NCI-H2227 treated with DMSO at 0.1 percent for 48 hours (cell line): ENCODE results near the gene OSTM1.

ENCODE experiments used
- DNase-seq: peaks from one replicate; lab custom pipeline; 2025; lab: John Stamatoyannopoulos, UW

The OSTM1 gene

DNA sequence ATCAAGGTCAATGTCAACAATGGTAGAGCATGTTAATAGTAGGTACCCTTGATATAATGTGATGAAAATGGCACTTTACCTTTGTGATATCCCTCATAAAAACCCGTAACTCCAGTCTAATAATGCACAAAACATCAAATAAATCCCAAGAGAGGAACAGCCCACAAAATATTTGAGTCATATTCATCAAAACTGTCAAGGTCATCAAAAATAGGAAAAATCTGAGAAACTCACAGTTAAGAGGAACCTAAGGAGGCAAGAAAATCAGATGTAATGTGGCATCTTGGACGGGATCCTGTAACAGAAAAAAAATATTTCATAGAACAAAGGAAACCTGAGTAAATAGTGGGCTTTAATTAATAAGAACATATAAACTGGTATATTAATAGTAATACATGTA, 25.5 kb upstream of the OSTM1 start:
- no peak for DNase-seq

DNA sequence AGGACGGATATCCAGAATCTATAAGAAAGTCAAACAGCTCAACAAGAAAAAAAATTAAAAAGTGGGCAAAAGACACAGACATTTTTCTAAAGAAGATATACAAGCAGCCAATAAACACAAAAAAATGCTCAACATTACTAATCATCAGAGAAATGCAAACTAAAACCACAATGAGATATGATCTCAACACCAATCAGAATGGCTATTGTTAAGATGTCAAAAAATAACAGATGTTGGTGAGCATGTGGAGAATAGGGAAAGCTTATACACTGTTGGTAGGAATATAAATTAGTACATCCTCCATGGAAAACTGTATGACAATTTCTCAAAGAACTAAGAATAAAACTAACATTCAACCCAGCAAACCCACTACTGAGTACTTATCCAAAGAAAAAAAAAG, 23.3 kb upstream of the OSTM1 start:
- no peak for DNase-seq

DNA sequence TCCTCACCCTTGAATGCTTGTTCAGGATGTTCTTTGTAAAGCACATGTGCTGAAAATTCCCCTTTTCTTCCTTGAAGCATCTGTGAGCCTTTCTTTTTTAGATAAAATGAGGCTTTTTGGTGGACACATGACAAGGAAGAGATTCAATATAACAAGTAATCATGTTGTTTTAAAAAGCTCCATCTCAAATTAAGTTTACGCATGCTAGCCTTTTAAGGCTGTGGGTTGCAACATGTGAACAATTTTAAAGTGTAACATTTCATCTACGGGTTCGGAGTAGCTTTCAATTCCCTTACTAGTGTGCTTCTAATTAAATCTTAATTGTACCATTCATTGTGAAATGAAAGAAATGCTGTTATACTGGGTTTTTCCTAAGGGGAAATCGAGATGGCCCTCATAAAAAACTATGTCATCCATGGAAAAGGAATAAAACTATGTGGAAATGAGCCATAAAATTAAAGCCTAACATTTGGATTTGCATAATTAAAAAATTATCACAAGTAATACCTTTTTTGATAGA, 19.3 kb upstream of the OSTM1 start:
- no peak for DNase-seq

DNA sequence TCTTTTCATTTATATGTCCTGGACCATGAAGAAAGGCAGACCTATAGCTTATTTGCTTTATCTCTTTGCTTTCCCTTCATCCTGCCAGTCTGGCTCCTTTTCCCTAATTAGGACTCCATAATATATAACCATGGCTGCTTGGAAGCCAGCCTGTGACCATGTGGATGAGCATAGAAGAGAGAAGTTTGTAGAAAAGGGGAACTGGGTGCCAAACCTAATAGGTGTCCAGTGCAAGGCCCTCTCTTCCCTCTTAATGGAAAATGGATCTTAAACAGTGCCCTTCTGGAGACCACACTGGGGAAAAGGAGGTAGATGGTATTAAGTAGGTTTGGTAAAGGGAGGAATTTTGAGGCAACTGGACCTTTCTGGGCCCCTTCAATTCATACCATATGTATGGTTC, 16.7 kb upstream of the OSTM1 start:
- no peak for DNase-seq

DNA sequence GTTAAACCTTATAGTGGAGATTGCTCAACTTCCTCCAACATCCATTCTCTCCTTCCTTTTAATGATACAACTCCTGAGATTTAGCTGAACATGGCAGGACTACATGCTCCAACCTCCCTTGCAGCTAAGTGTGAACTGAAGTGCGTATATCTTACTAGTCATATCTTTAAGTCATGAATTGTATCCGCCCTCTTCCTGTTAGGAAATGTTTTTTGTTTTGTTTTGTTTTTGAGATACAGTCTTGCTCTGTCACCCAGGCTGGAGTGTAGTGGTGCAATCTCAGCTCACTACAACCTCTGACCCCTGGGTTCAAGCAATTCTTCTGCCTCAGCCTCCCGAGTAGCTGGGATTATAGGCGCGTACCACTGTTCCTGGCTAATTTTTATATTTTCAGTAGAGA, 8.8 kb upstream of the OSTM1 start:
- no peak for DNase-seq

DNA sequence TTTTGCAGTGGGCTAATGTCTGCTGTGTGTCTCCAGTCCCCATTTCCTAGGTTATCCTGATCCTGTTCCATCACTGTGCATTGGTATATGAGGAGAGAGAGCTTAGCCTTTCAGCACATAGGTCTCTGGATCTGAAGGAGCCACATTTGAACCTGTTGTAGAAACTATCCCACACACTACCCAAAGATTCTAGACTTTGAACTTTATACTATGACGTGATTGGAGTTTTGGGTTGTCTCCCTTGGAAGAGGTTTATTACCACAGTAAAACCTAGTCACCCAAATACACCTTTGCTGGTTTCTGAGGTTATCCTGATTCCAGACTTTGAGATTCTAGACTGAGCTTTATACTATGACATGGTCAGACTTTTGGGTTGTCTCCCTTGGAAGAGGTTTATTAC, 8.0 kb upstream of the OSTM1 start:
- DNase-seq = no peak

DNA sequence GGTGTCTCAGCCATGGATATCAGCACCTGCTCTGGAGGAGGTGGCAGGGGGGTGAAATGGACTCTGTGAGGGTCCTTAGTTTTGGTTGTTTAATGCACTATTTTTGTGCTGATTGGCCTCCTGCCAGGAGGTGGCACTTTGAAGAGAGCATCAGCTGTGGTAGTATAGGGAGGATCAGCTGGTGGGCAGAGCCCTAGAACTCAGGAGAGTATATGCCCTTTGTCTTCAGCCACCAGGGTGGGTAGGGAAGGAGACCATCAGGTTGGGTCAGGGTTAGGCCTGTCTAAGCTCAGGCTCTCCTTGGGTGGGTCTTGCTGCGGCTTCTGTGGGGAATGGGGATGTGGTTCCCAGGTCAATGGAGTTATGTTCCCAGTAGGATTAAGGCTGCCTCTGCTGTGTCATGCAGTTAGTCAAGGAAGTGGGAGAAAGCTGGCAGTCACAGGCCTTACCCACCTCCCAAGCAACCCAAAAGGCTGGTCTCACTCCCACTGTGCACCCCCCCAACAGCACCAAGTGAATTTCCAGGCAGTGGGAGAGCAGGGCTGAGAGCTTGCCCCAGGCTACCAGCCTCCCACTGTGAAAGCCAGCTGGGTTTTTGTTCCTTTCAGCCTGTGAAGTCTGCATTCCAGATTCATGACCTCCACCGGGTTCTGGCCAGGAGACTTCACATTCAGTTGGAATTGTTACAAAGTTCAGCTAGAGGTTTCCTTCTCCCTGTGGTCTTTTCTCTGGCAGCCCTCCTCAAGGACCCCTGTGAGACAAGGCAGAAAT, 5.7 kb upstream of the OSTM1 start:
- DNase-seq = no peak

DNA sequence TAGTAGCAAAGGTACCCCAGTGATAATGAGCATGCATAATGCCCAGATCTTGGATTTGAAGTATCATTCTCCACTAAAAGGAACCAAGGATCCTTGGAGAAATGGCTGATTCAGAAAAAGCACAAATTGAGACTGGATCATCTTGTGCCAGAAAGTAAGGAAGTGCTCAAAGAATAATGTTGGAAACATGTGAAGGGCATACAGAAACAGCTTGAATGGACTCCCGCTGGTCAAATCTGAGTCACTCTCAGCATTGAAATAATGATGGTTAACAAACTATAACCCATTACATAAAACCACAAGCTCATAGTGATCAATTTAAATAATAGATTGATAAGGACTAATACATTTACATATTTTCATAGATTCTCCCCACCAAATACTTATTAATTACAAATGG, 3.6 kb upstream of the OSTM1 start:
- no peak for DNase-seq

DNA sequence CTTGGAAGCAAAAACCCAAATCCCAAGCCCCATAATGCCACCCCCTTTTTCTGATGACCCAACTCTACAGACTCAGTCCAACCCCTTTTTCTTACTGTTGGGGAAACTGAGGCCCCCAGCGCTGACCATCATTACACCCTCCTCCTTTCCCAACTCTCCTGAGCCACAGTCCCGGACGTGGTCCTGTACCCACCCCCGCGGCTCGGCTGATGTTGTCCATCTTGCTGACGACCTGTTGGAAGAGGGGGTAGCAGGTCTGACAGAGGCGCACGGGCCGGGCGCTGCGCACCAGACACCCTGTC, 533 bp downstream of the OSTM1 start:
- no peak for DNase-seq

DNA sequence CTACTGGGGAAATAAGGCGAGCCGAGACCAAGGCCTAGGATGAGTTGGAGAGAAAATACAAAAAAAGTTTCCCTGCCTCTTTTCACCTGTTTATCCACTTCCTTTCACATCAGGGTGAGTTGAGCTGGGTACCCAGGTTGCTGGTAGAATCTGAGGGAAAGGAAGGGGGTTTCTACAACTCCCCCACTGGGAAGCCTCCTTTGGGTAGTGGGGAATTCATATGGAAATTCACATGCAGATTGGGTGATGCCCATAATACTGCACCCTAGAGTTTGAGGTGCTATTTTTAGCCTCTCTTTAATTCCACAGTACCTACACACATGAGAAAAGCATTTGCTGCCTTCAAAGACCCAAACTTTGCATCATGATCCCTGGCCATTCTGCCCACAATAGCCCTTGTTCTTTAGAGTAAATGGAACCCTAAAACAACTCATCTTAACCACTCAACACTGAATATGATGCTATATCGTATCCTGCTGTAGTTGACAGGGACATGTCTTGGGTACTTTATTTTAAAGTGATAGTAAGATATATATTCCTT, 2.7 kb downstream of the OSTM1 start:
- DNase-seq = no peak

DNA sequence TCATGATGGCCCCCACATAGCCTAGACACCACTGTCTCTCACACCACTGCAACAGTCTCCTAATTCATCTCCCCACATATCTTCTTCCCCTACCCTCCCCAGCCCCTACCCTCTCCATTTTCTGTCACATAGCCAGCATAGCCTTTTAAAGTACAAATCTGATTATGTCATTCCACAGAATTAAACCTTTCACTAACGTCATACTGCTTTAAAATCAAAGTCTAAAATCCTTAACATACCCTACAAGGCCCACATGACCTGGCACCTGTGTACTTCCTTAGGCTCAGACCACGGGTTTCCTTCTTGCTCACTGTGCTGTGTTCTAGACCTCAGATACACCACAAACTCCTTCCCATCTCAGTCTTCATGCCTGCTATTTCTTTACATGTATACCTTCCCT, 5.9 kb downstream of the OSTM1 start:
- no peak for DNase-seq

DNA sequence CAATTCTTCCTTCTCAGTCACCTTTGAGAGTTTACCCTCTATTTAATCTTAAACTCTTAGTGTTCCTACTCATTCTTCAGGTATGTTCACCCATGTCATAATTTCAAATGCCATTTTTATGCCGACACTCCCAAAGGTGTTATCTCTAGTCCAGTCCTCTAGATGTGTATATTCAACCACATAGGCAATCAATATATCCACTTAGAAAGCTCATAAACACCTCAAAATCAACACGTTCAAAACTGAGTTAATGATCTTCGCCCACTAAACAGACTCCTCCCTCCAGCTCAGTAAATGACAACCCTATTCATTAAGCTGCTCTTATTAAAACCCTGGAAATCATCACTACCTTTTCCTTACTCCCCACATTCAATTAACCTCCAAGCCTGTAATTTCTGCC, 6.4 kb downstream of the OSTM1 start:
- DNase-seq = no peak

DNA sequence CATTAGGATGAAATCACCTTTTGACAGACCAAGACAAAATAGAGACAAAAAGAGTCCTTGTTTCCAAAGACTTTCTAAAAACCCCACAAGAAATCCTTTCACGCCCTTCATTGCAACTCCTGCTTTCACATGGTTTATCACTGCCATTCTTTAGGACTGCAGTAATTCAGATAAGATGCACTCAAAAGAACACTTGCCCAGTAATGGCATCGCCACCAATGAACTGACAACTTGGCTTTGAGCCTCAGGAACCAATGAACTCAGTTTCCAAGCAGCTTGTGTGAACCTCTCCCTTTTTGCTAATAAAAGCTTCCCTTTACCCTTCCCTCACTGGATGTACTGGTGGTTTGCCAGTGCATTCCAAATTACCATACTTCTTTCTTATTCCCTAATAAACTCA, 21.8 kb downstream of the OSTM1 start:
- no peak for DNase-seq

DNA sequence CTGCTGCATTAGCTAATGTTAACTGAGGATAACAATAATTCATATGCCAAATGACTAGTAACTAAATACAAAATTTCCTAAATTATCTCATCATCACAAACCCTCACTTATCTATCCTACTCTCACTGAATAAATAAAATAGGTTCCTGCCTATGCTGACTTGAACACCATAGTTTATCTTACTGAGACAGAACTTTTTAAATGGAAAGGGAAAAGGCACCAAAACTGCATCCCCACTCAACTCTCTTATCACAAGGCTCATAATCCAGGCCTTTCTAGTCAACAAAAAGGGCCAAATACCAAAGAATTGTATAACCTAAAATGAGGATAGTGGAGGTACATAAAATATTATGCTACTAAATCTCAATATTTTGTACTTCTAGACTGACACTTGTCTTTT, 23.1 kb downstream of the OSTM1 start:
- DNase-seq = no peak

DNA sequence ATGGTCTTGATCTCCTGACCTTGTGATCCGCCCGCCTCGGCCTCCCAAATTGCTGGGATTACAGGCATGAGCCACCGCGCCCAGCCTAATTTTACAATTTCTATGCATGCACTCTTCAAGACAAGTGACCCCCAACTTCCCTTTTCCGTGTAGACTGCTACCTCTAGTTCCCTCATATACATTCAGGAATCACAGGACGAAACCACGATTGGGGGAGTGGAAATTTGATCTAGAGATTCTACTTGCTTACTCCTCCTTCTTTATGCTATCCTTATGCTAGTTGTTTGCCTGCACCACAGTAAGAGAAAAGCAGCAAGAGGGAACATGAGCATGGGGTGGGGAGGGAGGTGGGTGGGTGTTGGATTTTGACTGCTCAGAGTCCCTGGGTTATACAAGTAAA, 34.9 kb downstream of the OSTM1 start:
- no peak for DNase-seq

DNA sequence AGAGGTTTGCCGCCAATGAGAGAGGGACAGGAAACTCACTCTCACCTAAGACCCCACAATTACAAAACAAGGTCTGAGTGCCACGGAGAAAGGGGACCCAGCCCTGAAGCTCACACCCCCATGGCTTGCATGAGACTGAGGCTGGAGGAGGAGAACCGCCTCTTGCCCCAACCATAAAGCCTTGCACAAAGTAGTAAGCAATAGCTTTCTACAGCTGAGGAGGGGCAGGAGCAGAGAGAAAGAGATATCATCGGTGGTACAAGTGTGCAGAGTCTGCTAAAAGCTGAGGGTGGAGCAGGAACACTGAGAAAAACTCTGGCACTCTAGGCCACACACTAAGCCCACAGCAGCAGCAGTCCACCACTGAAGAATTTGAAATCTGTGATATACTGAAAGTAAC, 37.7 kb downstream of the OSTM1 start:
- no peak for DNase-seq

DNA sequence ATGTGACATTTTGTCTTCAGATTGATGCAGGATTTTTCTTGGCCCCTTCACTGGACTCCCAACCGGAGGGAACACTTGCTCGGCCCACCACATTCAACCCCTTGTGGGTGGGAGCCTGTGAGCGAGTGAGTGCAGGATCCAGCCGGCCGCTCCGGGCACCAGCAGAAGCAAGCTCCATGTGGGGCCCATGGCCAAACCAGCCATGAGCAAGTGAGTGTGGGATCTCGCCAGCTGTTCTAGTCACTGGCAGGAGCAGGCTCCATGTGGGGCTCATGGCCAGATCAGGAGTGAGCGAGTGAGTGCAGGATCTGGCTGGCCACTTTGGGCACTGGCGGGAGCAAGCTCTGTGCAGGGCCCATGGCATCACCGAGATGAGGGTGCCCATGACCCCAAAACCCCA, 42.6 kb downstream of the OSTM1 start:
- no peak for DNase-seq

DNA sequence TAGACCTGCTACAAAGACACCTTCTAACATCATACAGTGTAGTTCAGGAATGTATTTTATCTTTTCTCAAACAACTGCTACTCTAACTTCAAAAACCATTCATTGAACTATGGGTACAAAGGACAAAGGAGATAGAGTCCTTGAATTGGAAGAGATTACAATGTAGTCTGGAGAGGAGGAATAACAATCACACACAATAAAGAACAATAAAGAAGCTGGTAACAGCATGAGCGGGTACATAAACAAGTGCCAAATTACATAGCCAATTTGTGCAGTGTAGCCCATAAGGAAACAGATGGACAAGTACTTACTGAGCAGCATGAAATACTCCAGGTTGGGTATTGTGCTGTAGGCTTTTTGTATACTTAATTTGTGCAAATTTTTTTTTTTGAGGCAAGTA, 44.3 kb downstream of the OSTM1 start:
- peak; percentile 52 for DNase-seq

DNA sequence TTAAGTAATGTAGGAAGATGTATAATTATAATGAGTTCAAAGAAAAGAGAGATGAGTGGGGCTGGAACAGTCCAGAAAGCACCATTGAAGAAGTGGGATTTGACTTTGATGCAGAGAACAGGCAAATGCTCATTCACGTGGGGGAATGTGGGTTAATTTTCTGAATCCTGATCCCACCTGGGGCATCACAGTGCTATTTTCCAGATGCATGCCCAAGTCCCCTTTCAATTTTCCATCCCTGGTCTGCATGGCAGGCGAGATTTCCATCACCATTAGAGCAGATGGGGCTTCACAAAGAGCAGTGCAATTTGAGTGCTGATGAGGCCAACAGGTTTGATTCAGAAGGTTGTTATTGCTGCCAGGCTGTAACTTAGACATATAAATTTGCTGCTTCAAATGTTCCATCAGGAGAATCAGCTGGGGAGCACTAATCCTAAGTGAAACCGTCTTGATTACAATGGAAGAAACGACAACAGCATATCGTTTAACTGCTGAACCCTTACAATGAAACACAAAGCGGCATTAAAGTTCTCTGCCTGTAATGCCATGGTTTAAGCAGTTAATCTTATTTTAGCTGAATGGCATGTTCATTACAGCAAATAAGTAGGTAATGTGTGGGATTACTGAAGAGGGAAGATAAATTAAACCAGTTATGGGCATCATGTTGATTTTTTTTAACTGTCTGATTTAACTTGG, 45.2 kb downstream of the OSTM1 start:
- DNase-seq = peak; percentile 81

DNA sequence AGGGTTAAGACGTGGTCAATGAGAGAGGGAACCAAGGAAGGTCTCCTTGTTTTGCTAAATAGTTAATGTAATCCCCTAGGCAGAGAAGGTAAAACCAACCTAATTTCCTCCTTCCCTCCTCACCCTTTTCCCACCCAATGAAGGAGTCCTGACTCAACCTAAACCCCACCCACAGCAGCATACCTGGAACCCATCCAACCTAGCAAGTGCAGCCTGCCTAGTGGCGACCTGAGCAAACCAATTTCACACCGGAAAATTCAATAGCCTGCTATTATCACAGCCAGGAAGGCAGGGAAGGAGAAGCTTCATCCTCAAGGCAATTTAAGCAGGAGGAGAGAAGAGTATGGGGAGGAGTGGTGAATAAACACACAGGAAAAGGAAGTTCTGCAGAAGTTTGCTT, 46.9 kb downstream of the OSTM1 start:
- DNase-seq = peak; percentile 67

DNA sequence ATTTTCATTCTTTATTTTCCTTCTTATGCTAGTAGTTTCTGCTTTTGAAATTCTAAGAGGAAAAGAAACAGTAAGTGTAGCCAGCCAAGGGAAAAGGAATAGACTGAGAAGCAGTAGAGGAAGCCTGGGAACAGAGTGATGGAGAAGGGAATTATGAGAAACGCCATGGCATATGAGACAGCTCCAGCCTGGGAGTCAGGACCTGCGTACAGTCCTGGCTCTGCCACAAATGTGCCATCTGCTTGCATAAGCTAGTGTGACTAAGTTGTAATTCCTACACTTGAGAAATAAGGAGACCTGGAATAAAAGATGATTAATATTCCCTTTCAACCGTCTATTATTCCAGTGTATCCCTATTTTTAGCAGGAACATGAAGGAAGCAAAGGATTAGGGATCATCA, 47.5 kb downstream of the OSTM1 start:
- DNase-seq = peak; percentile 9

DNA sequence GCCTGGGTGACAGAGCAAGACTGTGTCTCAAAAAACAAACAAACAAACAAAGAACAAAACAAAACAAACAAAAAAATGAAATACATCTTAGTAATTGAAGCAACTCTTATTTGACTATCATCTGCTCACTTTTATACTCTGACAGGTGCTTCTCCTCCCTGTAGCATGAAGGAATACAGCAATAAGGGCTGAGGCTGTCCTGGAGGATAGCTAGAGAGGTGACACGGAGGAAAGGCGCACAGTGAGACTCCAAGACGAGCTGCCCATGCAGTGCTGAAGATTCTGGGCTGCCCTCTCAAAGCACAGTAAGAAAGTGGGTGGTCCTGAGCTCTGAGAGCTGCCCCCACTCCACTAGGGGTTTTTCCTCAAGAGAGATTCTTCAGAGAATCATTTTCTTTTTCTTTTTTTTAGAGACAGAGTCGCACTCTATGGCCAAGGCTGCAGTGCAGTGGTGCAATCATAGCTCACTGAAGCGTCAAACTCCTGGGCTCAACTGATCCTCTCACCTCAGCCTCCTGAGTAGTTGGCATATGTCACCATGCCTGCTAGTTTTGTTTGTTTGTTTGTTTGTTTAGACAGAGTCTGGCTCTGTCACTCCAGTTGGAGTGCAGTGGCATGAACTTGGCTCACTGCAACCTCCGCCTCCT, 50.0 kb downstream of the OSTM1 start:
- no peak for DNase-seq

DNA sequence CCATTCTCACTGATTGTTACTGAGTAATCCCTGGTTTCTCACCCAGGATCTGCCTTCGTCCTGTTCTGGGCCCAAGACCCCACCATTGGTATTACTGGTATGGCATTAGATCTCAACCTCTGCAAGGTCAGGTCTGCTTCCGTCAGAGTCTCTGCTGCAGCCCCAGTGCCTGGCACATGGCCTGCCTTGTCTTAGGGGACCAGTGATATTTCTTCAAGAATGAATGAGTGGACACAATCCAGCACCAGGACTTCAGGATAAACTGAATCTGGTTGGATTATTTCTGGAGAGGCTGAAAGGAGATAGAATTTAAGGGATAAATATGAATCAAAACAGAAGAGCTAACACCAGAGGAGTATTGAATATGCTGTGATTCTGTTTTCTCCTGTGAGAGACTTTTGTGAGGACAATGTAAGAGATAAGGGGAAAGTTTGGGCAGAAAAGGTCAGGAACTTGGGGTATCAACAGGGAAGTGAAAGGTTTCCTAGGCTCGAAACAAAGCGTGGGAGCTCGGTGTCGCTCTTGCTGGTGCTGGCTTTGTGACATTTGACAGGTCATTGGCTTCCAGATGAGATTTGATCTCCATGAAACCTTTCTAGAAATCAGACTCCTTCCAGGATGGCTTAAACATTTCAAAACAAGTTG, 53.9 kb downstream of the OSTM1 start:
- no peak for DNase-seq
